Activated CD4-positive, alpha-beta memory T cell treated with anti-CD3 and anti-CD28 coated beads for 36 hours (primary cell): ENCODE results near the gene SEPTIN8. TPM values are rescaled to one million over a fixed set of nuclear protein-coding genes. Genes with fewer than 3 reads are reported as not detected.

ENCODE experiments used
- CTCF ChIA-PET: fragments of 350-600 bp; sonication (Branson Sonifier 250); formaldehyde crosslinking; loops from one replicate; lab custom pipeline; 2021; ENCODE audit warnings: antibody characterized with exemption, inconsistent platforms; lab: Charles Lee
- POLR2A ChIA-PET: fragments of 350-600 bp; sonication (Branson Sonifier 250); formaldehyde crosslinking; loops from one replicate; lab custom pipeline; 2021; ENCODE audit warnings: antibody characterized with exemption; lab: Charles Lee
- DNase-seq: peaks from one replicate; pipeline ENCODE4 v3.0.0-alpha.2; 2020
- H3K27ac Mint-ChIP-seq: one replicate; pipeline ENCODE4 v1.8.0; 2021; ENCODE audit warnings: mixed read lengths
- H3K27me3 Mint-ChIP-seq: one replicate; pipeline ENCODE4 v1.8.0; 2021; ENCODE audit warnings: mixed read lengths
- H3K36me3 Mint-ChIP-seq: one replicate; pipeline ENCODE4 v1.8.0; 2021; ENCODE audit warnings: mixed read lengths
- H3K4me1 Mint-ChIP-seq: one replicate; pipeline ENCODE4 v1.8.0; 2021; ENCODE audit warnings: low read depth, mixed read lengths
- H3K4me3 Mint-ChIP-seq: one replicate; pipeline ENCODE4 v1.8.0; 2021; ENCODE audit warnings: mild to moderate bottlenecking, mixed read lengths
- H3K9me3 Mint-ChIP-seq: one replicate; pipeline ENCODE4 v1.8.0; 2021; ENCODE audit warnings: mixed read lengths
- intact Hi-C: fragments of 100-400 bp; cut with micrococcal nuclease; formaldehyde crosslinking; loops from one replicate; pipeline ENCODE4 v1.15.1; 2023
- total RNA-seq, 2 experiments: library from RNA; stranded (reverse); gene quantifications; one replicate each; pipeline ENCODE4 v1.2.3, GENCODE V29; 2021

SEPTIN8 gene
- total RNA-seq, 2 experiments from 2014 or later: 31.1 to 32.8 TPM

DNA sequence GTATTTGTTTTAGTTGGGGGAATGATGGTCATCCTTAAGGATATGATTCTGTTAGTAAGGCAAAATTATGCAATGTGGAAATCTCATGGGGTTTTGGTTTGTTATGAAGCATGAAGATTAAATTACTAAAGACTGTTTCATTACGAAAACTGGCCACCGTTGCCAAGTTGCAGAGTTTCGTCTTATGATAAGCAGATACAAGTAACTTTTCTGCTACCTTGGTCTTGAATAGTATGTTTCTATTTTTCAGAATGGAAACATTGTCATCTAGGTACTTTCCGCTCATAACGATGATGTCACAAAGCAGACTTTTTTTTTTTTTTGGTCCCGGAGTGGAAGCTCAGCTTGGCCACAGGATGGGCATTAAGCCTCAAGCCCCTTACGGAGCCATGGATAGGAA, 25.6 kb downstream of the SEPTIN8 start:
- Mint-ChIP-seq H3K27ac (peak overlapping the region; percentile 46), H3K4me1 (peaks cover 39% of the 10 kb centered on the region), H3K9me3 (no peaks in the 10 kb centered on the region), H3K4me3 (peak overlapping the region; percentile 1), H3K36me3 (peaks cover 8% of the 10 kb centered on the region), H3K27me3 (no peaks in the 10 kb centered on the region)
- peak; percentile 77 for DNase-seq
- CTCF ChIA-PET: interaction anchor here (1.2 to 4.1 kb wide), 6 partner anchors 14 to 366 kb away, joined by 3 to 22 read pairs (median 4); partner anchors contain the start of gene KIF3A
- POLR2A ChIA-PET: interaction anchor here (0.6 to 1.0 kb wide), 3 partner anchors 14 to 111 kb away, joined by 3 read pairs; partner anchors contain the start of gene KIF3A
- intact Hi-C loops: loop anchor here (1.0 to 5.0 kb wide), 4 partner anchors 14 to 110 kb away; partner anchors contain the start of genes KIF3A and SEPTIN8

DNA sequence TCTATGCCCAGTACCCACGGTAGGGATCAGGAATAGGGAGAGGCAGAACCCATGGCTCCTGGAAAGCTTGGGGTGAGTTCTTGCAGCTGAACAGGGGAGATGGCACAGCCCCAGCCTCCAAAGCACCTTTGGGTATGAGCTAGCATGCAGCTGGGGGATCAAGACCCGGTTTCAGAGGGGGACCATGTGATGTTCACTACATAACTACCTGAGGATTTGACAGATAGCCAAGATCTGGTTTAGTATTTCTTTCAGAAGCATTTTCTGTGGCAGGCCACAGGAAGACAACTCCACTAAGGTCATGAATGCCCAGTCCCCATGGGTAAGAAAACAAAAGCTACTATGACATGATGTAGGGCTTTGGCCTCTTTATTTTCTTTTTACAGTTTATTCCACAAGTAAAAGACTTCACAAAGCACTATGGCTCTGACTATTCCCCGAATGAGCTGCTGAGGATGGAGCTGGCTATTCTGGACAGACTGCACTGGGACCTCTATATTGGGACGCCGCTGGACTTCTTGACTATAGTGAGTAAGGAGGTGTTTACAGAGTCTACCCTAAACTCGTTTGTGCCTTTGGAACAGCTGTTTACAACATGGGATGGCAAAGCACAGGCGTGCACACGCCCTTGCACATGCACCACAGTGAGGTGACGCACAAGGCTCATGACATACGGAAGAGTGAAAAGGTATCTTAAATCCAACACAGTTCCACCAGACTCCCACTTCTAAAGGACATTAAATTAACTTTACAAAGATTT, 26.4 kb downstream of the SEPTIN8 start:
- no peak for DNase-seq
- Mint-ChIP-seq H3K27me3 (no peaks in the 10 kb centered on the region), H3K9me3 (no peaks in the 10 kb centered on the region), H3K36me3 (peaks cover 8% of the 10 kb centered on the region), H3K27ac (peak overlapping the region; percentile 46), H3K4me1 (peaks cover 39% of the 10 kb centered on the region), H3K4me3 (no peak overlapping the region)
- intact Hi-C loops: loop anchor here (1.0 to 5.0 kb wide), 4 partner anchors 13 to 109 kb away; partner anchors contain the start of genes KIF3A and SEPTIN8
- POLR2A ChIA-PET: interaction anchor here (1.4 kb wide), 1 partner anchor 13 kb away, joined by 9 read pairs; the partner anchor contains the start of gene KIF3A
- CTCF ChIA-PET: interaction anchor here (0.9 to 1.4 kb wide), 6 partner anchors 12 to 365 kb away, joined by 3 to 6 read pairs (median 4); no protein-coding TSS in a partner anchor

GRCh38 chr5:132749506-132749905, 27.5 kb downstream of the SEPTIN8 start:
- intact Hi-C loops: no loop called here
- Mint-ChIP-seq H3K27me3 (no peaks in the 10 kb centered on the region), H3K4me3 (no peak overlapping the region), H3K4me1 (peaks cover 32% of the 10 kb centered on the region), H3K36me3 (peaks cover 8% of the 10 kb centered on the region), H3K9me3 (no peaks in the 10 kb centered on the region), H3K27ac (no peak overlapping the region)
- CTCF ChIA-PET: no interaction called here
- POLR2A ChIA-PET: no interaction called here
- DNase-seq: no peak

DNA sequence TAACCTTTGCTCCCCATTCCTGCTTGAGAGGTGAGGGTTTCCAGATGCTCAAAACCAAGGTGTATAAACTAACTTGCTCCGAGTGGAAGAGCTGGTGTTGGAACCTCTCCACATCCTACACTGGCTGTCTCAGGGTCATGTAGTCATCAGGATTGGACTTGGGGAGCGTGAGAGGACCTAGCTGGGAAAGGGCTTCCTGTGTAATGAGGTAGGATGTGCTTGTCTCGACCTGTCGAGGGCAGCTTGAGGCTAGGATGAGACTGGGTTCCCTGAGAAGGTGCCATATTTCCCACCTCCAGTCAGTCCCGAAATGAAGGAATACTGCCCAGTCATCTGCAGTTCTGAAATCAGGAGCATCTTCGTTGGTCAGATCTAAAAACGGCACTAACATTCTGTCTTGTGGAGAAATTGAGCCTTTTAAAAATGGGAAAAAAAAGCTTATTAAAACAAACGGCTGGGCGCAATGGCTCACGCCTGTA, 28.5 kb downstream of the SEPTIN8 start:
- intact Hi-C loops: no loop called here
- ChIA-PET CTCF (interaction anchor here (1.2 to 3.2 kb wide), 2 partner anchors 11 to 125 kb away, joined by 3 to 45 read pairs; partner anchors contain the start of gene KIF3A), POLR2A (interaction anchor here (0.6 kb wide), 1 partner anchor 461 kb away, joined by 4 read pairs; no protein-coding TSS in a partner anchor)
- no peak for DNase-seq
- Mint-ChIP-seq H3K4me1 (peaks cover 30% of the 10 kb centered on the region), H3K27me3 (no peaks in the 10 kb centered on the region), H3K9me3 (no peaks in the 10 kb centered on the region), H3K27ac (no peak overlapping the region), H3K36me3 (peaks cover 6% of the 10 kb centered on the region), H3K4me3 (peak overlapping the region; percentile 32)

- H3K27me3 Mint-ChIP-seq: no peaks in the 10 kb centered on the region
- no peak overlapping the region for H3K27ac Mint-ChIP-seq
These were observed 29.2 kb downstream of the SEPTIN8 start for GRCh38 chr5:132747616-132748440.

GRCh38 chr5:132746954-132747615, 30.0 kb downstream of the SEPTIN8 start, which contains the start of gene CCNI2:
Gene CCNI2 (plus strand): TSS chr5:132747426. CDS start chr5:132747496, 70 bp downstream.
- peak; percentile 75 for DNase-seq
- Mint-ChIP-seq H3K4me1 (peaks cover 27% of the 10 kb centered on the region), H3K9me3 (no peaks in the 10 kb centered on the region), H3K36me3 (no peaks in the 10 kb centered on the region), H3K4me3 (peak within 1 kb of the TSS; percentile 72), H3K27ac (peak within 1 kb of the TSS; percentile 67), H3K27me3 (no peaks in the 10 kb centered on the region)
- POLR2A ChIA-PET: interaction anchor here (0.8 to 1.7 kb wide), 4 partner anchors 9 to 283 kb away, joined by 3 to 16 read pairs (median 5); partner anchors contain the start of gene KIF3A
- CTCF ChIA-PET: interaction anchor here (0.6 to 3.2 kb wide), 9 partner anchors 9 to 221 kb away, joined by 3 to 45 read pairs (median 5); partner anchors contain the start of genes KIF3A and RAD50
- intact Hi-C loops: loop anchor here (1.0 to 2.0 kb wide), 2 partner anchors 10 to 74 kb away; partner anchors contain the start of gene KIF3A

More at GRCh38 chr5:132747616-132748440, 29.2 kb downstream of the SEPTIN8 start:
- Mint-ChIP-seq H3K9me3 (no peaks in the 10 kb centered on the region), H3K4me1 (peaks cover 28% of the 10 kb centered on the region), H3K4me3 (peak overlapping the region; percentile 32), H3K36me3 (peaks cover 5% of the 10 kb centered on the region)
- POLR2A ChIA-PET: interaction anchor here (0.8 to 1.7 kb wide), 4 partner anchors 10 to 284 kb away, joined by 3 to 16 read pairs (median 5); partner anchors contain the start of gene KIF3A
- intact Hi-C loops: loop anchor here (2.0 kb wide), 1 partner anchor 73 kb away; no protein-coding TSS in a partner anchor
- CTCF ChIA-PET: interaction anchor here (0.6 to 3.2 kb wide), 8 partner anchors 10 to 222 kb away, joined by 3 to 45 read pairs (median 4); partner anchors contain the start of genes KIF3A and RAD50
- peak; percentile 69 for DNase-seq

GRCh38 chr5:132746592-132746953, 30.5 kb downstream of the SEPTIN8 start:
- H3K36me3 Mint-ChIP-seq: no peaks in the 10 kb centered on the region
- ChIA-PET POLR2A (interaction anchor here (1.1 to 1.7 kb wide), 3 partner anchors 9 to 106 kb away, joined by 4 to 16 read pairs (median 6); partner anchors contain the start of gene KIF3A), CTCF (interaction anchor here (1.0 to 3.2 kb wide), 8 partner anchors 9 to 221 kb away, joined by 3 to 45 read pairs (median 5); partner anchors contain the start of genes KIF3A and RAD50)
- H3K9me3 Mint-ChIP-seq: no peaks in the 10 kb centered on the region
- intact Hi-C loops: loop anchor here (1.0 to 2.0 kb wide), 2 partner anchors 9 to 74 kb away; partner anchors contain the start of gene KIF3A
- no peak for DNase-seq
- peak overlapping the region; percentile 67 for H3K27ac Mint-ChIP-seq
- no peaks in the 10 kb centered on the region for H3K27me3 Mint-ChIP-seq
- H3K4me1 Mint-ChIP-seq: peaks cover 22% of the 10 kb centered on the region
- peak overlapping the region; percentile 72 for H3K4me3 Mint-ChIP-seq

- H3K27ac Mint-ChIP-seq: no peak overlapping the region
- intact Hi-C loops: no loop called here
- H3K27me3 Mint-ChIP-seq: no peaks in the 10 kb centered on the region
- no peak for DNase-seq
- ChIA-PET POLR2A (interaction anchor here (1.0 kb wide), 1 partner anchor 14 kb away, joined by 3 read pairs; no protein-coding TSS in a partner anchor), CTCF (interaction anchor here (0.9 kb wide), 1 partner anchor 10 kb away, joined by 3 read pairs; no protein-coding TSS in a partner anchor)
- peaks cover 5% of the 10 kb centered on the region for H3K4me1 Mint-ChIP-seq
- no peak overlapping the region for H3K4me3 Mint-ChIP-seq
- H3K9me3 Mint-ChIP-seq: no peaks in the 10 kb centered on the region
- H3K36me3 Mint-ChIP-seq: no peaks in the 10 kb centered on the region
These were observed 32.4 kb downstream of the SEPTIN8 start for GRCh38 chr5:132744659-132745058.

DNA sequence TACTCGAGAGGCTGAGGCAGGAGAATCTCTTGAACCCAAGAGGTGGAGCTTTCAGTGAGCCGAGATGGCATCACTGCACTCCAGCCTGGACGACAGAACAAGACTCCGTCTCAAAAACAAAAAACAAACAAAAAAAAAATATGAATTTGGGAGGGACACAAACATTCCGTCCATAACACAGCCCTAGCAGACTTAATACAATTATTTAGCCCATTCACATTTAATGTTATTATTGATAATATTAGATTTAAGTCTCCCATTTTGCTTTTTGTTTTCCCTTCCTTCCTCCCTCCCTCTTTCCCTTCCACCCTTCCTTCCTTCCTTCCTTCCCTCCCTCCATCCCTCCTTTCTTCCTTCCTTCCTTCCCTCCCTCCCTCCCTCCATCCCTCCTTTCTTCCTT, 34.4 kb downstream of the SEPTIN8 start:
- CTCF ChIA-PET: no interaction called here
- intact Hi-C loops: no loop called here

GRCh38 chr5:132742158-132742557, 34.9 kb downstream of the SEPTIN8 start:
- H3K4me1 Mint-ChIP-seq: peaks cover 12% of the 10 kb centered on the region
- H3K4me3 Mint-ChIP-seq: no peak overlapping the region
- intact Hi-C loops: no loop called here
- ChIA-PET CTCF (no interaction called here), POLR2A (no interaction called here)
- no peaks in the 10 kb centered on the region for H3K9me3 Mint-ChIP-seq
- H3K36me3 Mint-ChIP-seq: no peaks in the 10 kb centered on the region
- DNase-seq: no peak
- H3K27ac Mint-ChIP-seq: no peak overlapping the region
- peaks cover 2% of the 10 kb centered on the region for H3K27me3 Mint-ChIP-seq

More for the DNA sequence above, 34.4 kb downstream of the SEPTIN8 start:
- DNase-seq: no peak
- no peak overlapping the region for H3K27ac Mint-ChIP-seq
- H3K4me3 Mint-ChIP-seq: no peak overlapping the region
- peaks cover 10% of the 10 kb centered on the region for H3K4me1 Mint-ChIP-seq
- H3K36me3 Mint-ChIP-seq: no peaks in the 10 kb centered on the region
- no peaks in the 10 kb centered on the region for H3K9me3 Mint-ChIP-seq
- POLR2A ChIA-PET: no interaction called here
- no peaks in the 10 kb centered on the region for H3K27me3 Mint-ChIP-seq
